SK-N-SH treated with all-trans-retinoic acid at 6 μM for 48 hours (cell line): ENCODE results near the gene TET3.

Source experiments
- ATAC-seq: fragments of 200-7000 bp; cut with Tn5 transposase; 3 replicates; pipeline ENCODE4 v1.9.1; 2020; ENCODE audit warnings: mild to moderate bottlenecking, moderate library complexity
- CSDC2 ChIP-seq: fragments of 250-450 bp; sonication (Bioruptor Pico); IDR thresholded peaks from 2 replicates; pipeline ENCODE4 v1.5.0; 2020; ENCODE audit warnings: mild to moderate bottlenecking, moderate library complexity
- GLIS3 ChIP-seq: fragments of 250-450 bp; sonication (Bioruptor Pico); IDR thresholded peaks from 2 replicates; pipeline ENCODE4 v1.5.0; 2020; ENCODE audit warnings: mild to moderate bottlenecking, moderate library complexity
- ZFP30 ChIP-seq: fragments of 450-650 bp; formaldehyde crosslinking; IDR thresholded peaks from 2 replicates; pipeline ENCODE4 v1.5.0; 2022; ENCODE audit warnings: mild to moderate bottlenecking, moderate library complexity

The TET3 gene

DNA sequence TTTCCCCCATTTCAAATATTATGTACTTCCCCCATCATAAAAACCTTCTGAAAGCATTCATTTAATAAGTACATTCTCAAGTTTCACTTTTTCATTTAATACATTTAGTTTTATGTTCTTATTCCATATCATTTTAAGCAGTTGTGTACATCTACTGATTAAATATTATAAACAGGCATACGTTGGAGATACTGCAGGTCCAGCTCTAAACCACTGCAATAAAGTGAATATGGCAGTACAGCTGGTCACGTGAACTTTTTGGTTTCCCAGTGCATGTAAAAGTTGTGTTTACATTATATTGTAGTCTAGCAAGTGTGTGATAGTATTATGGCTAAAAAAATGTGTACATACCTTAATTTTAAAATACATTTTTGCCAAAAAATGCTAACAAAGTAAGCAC lies 48.7 kb downstream of the TET3 start:
- TF ChIP-seq ZFP30 (CRISPR knock-in tag) (no peak), CSDC2 (CRISPR knock-in tag) (no peak), GLIS3 (CRISPR knock-in tag) (no peak)
- no peak for ATAC-seq
